HG03135 (cell line): Measurements from ENCODE around the gene RIMS4.

Experiments
- ATAC-seq: cut with Tn5 transposase; IDR thresholded peaks from one replicate; pipeline ENCODE4 v1.9.1; 2021; ENCODE audit warnings: mild to moderate bottlenecking, moderate library complexity; ENCODE audit not compliant: unreplicated experiment

RIMS4 gene

GRCh38 chr20:44810391-44811149 lies at the start of gene RIMS4:
Gene RIMS4, minus strand, starts transcription at chr20:44810546. Its CDS starts 275 bp downstream, at chr20:44810271.
- ATAC-seq: no peak

- no peak for ATAC-seq
Measured at GRCh38 chr20:44858606-44859360, 48.4 kb upstream of the RIMS4 start.

DNA sequence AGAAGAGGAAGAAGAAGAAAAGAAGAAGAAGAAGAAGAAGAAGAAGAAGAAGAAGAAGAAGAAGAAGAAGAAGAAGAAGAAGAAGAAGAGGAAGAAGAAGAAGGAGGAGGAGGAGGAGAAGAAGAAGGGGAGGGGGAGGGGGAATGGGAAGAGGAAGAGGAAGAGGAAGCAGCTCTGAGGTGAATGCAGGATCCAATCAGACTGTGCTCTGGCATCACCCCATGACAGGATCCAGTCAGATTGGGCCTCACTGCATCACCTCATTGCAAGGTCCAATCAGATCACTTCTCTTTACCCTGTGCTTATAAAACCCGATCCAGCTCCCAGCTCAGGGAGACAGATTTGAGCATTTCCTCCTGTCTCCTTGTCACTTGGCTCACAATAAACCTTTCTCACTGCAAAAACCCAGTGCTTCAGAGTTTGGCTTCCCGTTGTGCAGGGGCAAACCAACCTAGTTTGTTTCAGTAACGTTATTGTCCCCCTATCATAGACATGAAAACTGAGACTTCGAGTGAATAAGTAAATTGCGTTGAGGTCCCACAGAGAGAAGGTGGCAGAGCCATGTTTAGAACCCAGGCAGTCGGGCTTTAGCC lies 46.6 kb upstream of the RIMS4 start:
- ATAC-seq: no peak

- no peak for ATAC-seq
Measured at GRCh38 chr20:44856442-44856841, 46.1 kb upstream of the RIMS4 start.

GRCh38 chr20:44851545-44851944 lies 41.2 kb upstream of the RIMS4 start:
- ATAC-seq: no peak

DNA sequence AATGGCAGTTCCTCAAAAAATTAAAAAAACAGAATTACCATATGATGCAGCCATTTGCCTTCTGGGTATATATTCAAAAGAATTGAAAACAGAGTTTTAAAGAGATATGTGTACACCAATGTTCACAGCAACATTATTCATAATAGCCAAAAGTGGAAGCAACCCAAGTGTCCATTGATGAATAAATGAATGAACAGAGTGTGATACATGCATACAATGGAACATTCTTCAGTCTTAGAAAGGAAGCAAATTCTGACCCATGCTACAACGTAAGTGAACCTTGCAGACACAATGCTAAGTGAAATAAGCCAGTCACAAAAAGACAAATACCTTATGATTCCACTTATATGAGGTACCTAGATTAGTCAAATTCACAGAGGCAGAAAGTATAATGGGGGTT lies 40.5 kb upstream of the RIMS4 start:
- ATAC-seq: no peak

DNA sequence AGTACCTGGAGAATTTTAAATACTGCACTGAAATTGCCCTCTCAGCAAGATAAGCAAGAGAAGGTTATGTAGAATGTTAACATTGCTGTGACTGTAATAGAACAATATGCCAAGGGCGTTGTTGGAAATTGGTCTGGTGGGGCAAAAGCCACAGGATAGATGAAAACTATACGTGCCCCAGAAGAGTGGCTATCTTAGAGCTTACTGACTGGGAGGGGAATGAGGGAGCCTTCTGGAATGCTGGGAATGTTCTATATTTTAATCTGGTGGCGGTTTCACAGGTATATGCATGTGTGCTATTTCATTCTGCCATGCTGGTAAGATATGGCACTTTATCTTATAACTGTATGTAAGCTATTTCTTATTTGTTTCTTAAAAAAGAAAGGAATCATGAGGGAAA lies 39.9 kb upstream of the RIMS4 start:
- no peak for ATAC-seq

GRCh38 chr20:44849703-44850102 lies 39.4 kb upstream of the RIMS4 start:
- ATAC-seq: no peak

- no peak for ATAC-seq
Measured at GRCh38 chr20:44848254-44849015, 38.1 kb upstream of the RIMS4 start.

GRCh38 chr20:44843876-44844275 lies 33.5 kb upstream of the RIMS4 start:
- no peak for ATAC-seq

- no peak for ATAC-seq
Measured at GRCh38 chr20:44841955-44842354, 31.6 kb upstream of the RIMS4 start.

DNA sequence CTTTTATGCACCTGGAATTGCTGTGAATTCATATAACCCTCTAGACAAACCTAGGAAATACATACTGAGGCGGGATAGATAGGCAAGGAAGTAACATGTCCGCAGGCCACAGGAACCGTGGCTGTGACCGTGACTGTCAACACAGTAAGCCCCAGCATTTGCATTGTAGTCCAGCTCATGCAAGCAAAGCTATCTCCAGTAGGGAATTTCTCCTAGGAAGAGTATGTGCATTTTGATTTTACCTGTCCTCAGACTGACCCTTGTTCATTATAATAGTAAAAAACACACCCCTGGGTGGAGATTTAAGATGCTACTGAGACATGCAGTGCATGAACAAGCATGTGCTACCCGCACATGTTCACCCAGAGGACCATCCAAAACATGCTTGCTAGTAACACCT lies 30.5 kb upstream of the RIMS4 start:
- ATAC-seq: no peak

- no peak for ATAC-seq
Measured at GRCh38 chr20:44839481-44839880, 29.1 kb upstream of the RIMS4 start.

GRCh38 chr20:44838521-44838920 lies 28.2 kb upstream of the RIMS4 start:
- ATAC-seq: no peak

- ATAC-seq: no peak
Measured at GRCh38 chr20:44837946-44838345, 27.6 kb upstream of the RIMS4 start.

- ATAC-seq: no peak
Measured at GRCh38 chr20:44836601-44837120, 26.3 kb upstream of the RIMS4 start.

DNA sequence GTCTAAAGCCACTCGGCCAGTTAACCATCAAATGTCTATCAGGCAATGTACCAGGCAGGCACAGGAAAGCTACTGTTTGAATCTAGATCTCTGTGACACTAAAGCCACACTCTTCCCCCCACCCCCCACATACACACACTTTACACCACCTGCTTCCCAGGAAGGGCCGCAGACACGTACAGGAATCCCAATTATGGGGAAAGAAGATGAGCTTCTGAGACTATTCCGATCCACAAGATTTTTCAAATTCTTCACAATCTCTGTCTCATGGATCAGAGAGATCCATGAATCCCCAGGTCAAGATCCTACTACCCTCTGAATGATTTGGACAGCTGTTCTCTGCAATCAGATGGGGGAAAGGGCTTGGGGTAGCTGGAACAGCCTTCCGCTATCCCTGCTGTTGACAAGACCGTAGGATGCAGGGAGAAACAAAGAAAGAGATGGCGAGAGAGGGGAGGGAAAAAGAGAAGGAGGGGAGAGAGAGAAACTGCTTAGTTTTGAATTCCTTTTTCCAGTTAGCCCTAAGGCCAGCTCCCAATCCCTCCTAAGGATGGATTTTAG lies 25.4 kb upstream of the RIMS4 start:
- no peak for ATAC-seq

GRCh38 chr20:44835116-44835515 lies 24.8 kb upstream of the RIMS4 start:
- no peak for ATAC-seq

- no peak for ATAC-seq
Measured at GRCh38 chr20:44834693-44835092, 24.3 kb upstream of the RIMS4 start.

DNA sequence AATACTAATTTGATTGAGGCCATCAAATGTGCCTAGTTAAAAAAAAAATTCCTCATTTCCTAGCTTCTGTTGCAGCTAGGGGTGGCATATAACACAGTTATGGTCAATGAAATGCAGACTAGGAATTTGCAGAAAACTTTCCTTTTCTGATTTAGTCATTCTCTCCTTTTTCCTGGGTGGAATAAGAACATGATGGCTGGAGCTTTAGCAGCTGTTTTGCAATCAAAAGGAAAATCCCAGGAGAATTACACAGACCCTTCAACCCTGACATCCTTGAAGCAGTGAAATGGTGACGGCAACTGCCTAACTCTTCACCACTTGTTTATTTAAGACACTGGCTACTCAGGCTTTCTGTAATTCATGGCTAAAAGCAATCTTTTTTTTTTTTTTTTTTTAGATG lies 23.1 kb upstream of the RIMS4 start:
- no peak for ATAC-seq

DNA sequence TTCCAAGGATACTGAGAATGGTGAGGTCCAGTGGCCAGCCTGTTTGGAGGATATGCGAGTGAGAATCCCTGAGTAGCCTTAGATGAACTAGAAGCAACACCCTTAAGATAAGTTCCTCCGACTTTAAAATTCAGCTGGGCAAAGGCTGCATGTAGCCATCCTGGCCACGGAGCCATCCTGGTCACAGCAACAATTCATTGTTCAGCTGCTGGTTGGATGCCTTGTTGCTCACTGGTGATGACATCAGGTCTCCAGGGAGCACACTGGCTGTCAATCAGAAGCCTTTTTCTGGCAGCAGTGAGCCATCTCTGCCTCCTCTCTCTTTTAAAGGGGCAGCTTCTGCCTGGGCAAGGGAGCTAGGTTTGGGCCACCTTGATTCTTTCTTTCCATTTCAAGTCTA lies 22.4 kb upstream of the RIMS4 start:
- no peak for ATAC-seq
